ENCODE results near the gene CADM3.

Gene CADM3

DNA sequence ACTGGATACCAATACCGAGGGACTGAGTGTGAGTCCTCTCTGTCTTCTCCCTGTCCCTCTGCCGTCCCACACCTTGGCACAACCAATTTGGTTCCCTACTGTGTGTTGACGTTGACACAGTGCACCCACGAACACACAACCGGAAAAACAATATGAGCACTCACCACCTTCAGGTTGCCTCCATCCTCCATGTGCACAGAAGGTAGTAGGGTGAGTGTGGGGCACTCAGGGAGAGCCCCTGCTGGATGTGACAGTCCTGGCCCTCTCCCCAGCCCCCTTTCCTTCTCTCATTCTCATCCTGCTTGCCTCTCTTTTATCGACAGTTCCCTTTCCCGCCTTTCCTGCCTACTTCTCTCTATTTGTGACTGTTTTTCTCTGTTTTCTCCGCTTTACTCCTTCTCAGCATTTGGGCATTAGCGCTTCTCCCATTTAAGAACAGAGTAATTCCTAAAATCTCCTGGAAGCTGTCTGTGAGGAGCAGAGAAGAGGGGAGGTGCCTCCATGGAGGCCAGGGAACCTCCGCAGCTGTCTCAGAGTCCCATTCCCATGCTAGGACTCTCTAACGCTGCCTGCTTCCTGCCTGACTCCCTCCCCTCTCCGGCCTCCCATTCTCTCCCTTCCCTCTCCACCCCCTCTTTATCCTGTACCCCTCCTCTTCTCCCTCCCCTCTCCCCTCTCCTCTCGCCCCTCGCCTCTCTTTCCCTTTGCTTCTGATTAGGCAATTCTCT is 16.4 kb downstream of the CADM3 start:
- H3K27me3 ChIP-seq (ENCODE audit: low read length): no peaks in the 10 kb centered on the region
- no peaks in the 10 kb centered on the region for H4K20me1 ChIP-seq (ENCODE audit: low read depth, low read length)
- no peak for TF ChIP-seq EZH2phosphoT487 (conservative IDR thresholded peaks at IDR 0.05; ENCODE audit: low read length)
- TF ChIP-seq, protein P1, sequence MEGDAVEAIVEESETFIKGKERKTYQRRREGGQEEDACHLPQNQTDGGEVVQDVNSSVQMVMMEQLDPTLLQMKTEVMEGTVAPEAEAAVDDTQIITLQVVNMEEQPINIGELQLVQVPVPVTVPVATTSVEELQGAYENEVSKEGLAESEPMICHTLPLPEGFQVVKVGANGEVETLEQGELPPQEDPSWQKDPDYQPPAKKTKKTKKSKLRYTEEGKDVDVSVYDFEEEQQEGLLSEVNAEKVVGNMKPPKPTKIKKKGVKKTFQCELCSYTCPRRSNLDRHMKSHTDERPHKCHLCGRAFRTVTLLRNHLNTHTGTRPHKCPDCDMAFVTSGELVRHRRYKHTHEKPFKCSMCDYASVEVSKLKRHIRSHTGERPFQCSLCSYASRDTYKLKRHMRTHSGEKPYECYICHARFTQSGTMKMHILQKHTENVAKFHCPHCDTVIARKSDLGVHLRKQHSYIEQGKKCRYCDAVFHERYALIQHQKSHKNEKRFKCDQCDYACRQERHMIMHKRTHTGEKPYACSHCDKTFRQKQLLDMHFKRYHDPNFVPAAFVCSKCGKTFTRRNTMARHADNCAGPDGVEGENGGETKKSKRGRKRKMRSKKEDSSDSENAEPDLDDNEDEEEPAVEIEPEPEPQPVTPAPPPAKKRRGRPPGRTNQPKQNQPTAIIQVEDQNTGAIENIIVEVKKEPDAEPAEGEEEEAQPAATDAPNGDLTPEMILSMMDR (IDR thresholded peaks at IDR 0.05; ENCODE audit: insufficient read depth, low read length, poor library complexity, severe bottlenecking): no peak
- no peak overlapping the region for H3K27ac ChIP-seq (ENCODE audit: low read depth, low read length)
- no peak overlapping the region for H2AFZ ChIP-seq (ENCODE audit: low read depth, low read length, severe bottlenecking)
- no peaks in the 10 kb centered on the region for H3F3A ChIP-seq (ENCODE audit: insufficient read depth)
- H3K9me3 ChIP-seq (ENCODE audit: insufficient read depth, low read length): no peaks in the 10 kb centered on the region
- H3K79me2 ChIP-seq (ENCODE audit: insufficient read depth, low read length): no peaks in the 10 kb centered on the region
- H3K9ac ChIP-seq (ENCODE audit: low read length): no peak overlapping the region
- no peak overlapping the region for H3K4me3 ChIP-seq (ENCODE audit: insufficient read depth, low read length, poor library complexity, severe bottlenecking)
- no peaks in the 10 kb centered on the region for H3K36me3 ChIP-seq (ENCODE audit: low read length)
- H3K9me2 ChIP-seq (replicated peaks; ENCODE audit: insufficient read depth, low read length): no peaks in the 10 kb centered on the region
- H3K4me2 ChIP-seq (ENCODE audit: low read depth, low read length, poor library complexity, severe bottlenecking): no peak overlapping the region

GRCh38 chr1:159188375-159188788 is 17.0 kb downstream of the CADM3 start:
- Histone ChIP-seq H3K4me2 (ENCODE audit: low read depth, low read length, poor library complexity, severe bottlenecking) (peak overlapping the region; percentile 11), H2AFZ (ENCODE audit: low read depth, low read length, severe bottlenecking) (no peak overlapping the region), H3K79me2 (ENCODE audit: insufficient read depth, low read length) (no peaks in the 10 kb centered on the region), H3K4me3 (ENCODE audit: insufficient read depth, low read length, poor library complexity, severe bottlenecking) (no peak overlapping the region), H3F3A (ENCODE audit: insufficient read depth) (no peaks in the 10 kb centered on the region), H3K9me2 (replicated peaks; ENCODE audit: insufficient read depth, low read length) (no peaks in the 10 kb centered on the region), H3K27ac (ENCODE audit: low read depth, low read length) (no peak overlapping the region), H3K9me3 (ENCODE audit: insufficient read depth, low read length) (no peaks in the 10 kb centered on the region), H3K36me3 (ENCODE audit: low read length) (no peaks in the 10 kb centered on the region), H3K9ac (ENCODE audit: low read length) (no peak overlapping the region), H3K27me3 (ENCODE audit: low read length) (no peaks in the 10 kb centered on the region), H4K20me1 (ENCODE audit: low read depth, low read length) (no peaks in the 10 kb centered on the region)
- TF ChIP-seq, protein P1 (IDR thresholded peaks at IDR 0.05; ENCODE audit: insufficient read depth, low read length, poor library complexity, severe bottlenecking): no peak
- TF ChIP-seq EZH2phosphoT487 (conservative IDR thresholded peaks at IDR 0.05; ENCODE audit: low read length): no peak

DNA sequence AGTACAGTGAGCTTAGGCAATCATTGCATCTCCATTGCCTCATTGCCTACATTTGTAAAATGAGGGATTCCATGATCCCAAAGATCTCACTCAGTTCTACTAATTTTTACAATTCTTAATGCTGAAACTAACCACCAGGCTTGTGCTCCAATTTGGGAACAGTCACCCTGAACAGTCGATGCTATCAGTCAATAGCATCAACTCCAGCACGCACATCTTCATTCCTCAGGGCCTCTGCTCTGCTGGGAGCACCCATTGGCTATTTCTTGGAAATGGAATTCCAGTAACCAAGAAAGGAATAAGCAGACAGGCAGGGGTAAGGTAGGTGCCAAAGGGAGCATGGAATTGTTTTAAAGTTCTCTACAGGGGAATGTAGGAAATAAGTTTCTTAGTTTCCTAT is 19.0 kb downstream of the CADM3 start:
- no peak for TF ChIP-seq EZH2phosphoT487 (conservative IDR thresholded peaks at IDR 0.05; ENCODE audit: low read length)
- TF ChIP-seq, protein P1 (IDR thresholded peaks at IDR 0.05; ENCODE audit: insufficient read depth, low read length, poor library complexity, severe bottlenecking): no peak
- Histone ChIP-seq H3F3A (ENCODE audit: insufficient read depth) (no peaks in the 10 kb centered on the region), H4K20me1 (ENCODE audit: low read depth, low read length) (no peaks in the 10 kb centered on the region), H2AFZ (ENCODE audit: low read depth, low read length, severe bottlenecking) (no peak overlapping the region), H3K9me2 (replicated peaks; ENCODE audit: insufficient read depth, low read length) (no peaks in the 10 kb centered on the region), H3K9me3 (ENCODE audit: insufficient read depth, low read length) (no peaks in the 10 kb centered on the region), H3K36me3 (ENCODE audit: low read length) (no peaks in the 10 kb centered on the region), H3K79me2 (ENCODE audit: insufficient read depth, low read length) (no peaks in the 10 kb centered on the region), H3K27ac (ENCODE audit: low read depth, low read length) (no peak overlapping the region), H3K9ac (ENCODE audit: low read length) (no peak overlapping the region), H3K27me3 (ENCODE audit: low read length) (no peaks in the 10 kb centered on the region), H3K4me3 (ENCODE audit: insufficient read depth, low read length, poor library complexity, severe bottlenecking) (no peak overlapping the region), H3K4me2 (ENCODE audit: low read depth, low read length, poor library complexity, severe bottlenecking) (no peak overlapping the region)
